Ectodermal cell (in vitro differentiated cells): ENCODE measurements around the gene GNAI2.
A peak's percentile ranks its signal among the peaks of the same experiment; 100 is the strongest.

Experiments
- H3K27ac ChIP-seq: 2 replicates; pipeline ENCODE4 v1.7.0; 2013; ENCODE audit warnings: mild to moderate bottlenecking, low read depth, low read length; ENCODE audit not compliant: insufficient read depth, poor library complexity, severe bottlenecking
- H3K27me3 ChIP-seq: 2 replicates; pipeline ENCODE4 v1.7.0; 2013; ENCODE audit warnings: mild to moderate bottlenecking, low read length; ENCODE audit not compliant: insufficient read depth, control insufficient read depth, poor library complexity, severe bottlenecking
- H3K36me3 ChIP-seq: one replicate; pipeline ENCODE4 v1.7.0; 2013; ENCODE audit warnings: low read length; ENCODE audit not compliant: control insufficient read depth, insufficient read depth
- H3K4me1 ChIP-seq: one replicate; pipeline ENCODE4 v1.7.0; 2013; ENCODE audit warnings: low read length; ENCODE audit not compliant: control insufficient read depth, insufficient read depth
- H3K4me3 ChIP-seq: 2 replicates; pipeline ENCODE4 v1.7.0; 2013; ENCODE audit warnings: low read depth, low read length, control low read depth; ENCODE audit not compliant: insufficient read depth
- H3K9me3 ChIP-seq: 2 replicates; pipeline ENCODE4 v1.7.0; 2013; ENCODE audit warnings: mild to moderate bottlenecking, low read length, moderate library complexity; ENCODE audit not compliant: control insufficient read depth
- WGBS, 2 experiments: methylation state at CpG; one replicate each; pipeline ENCODE4 v1.1.7; 2013; ENCODE audit warnings: missing lambda C conversion rate in 2 of 2; 5-methylcytosine and 5-hydroxymethylcytosine counted together

GNAI2 gene

GRCh38 chr3:50303013-50303815, 67.2 kb downstream of the GNAI2 start, which contains the start of gene HYAL1:
TSS of gene HYAL1 (minus strand) at chr3:50303574. CDS start at chr3:50302956, 618 bp downstream.
- peaks cover 10% of the 10 kb centered on the region for H3K4me1 ChIP-seq
- no peaks in the 10 kb centered on the region for H3K9me3 ChIP-seq
- H3K36me3 ChIP-seq, result no peaks in the 10 kb centered on the region
- 70 to 75% methylated on average over 14 of the region's 14 CpGs for WGBS, 2 experiments
- peak within 1 kb of the TSS; percentile 33 for H3K27ac ChIP-seq
- no peak within 1 kb of the TSS for H3K4me3 ChIP-seq
- H3K27me3 ChIP-seq, result no peaks in the 10 kb centered on the region

- Histone ChIP-seq H3K4me3 (no peak overlapping the region), H3K9me3 (no peaks in the 10 kb centered on the region), H3K36me3 (no peaks in the 10 kb centered on the region), H3K4me1 (peaks cover 3% of the 10 kb centered on the region), H3K27me3 (no peaks in the 10 kb centered on the region), H3K27ac (no peak overlapping the region)
These were observed 68.6 kb downstream of the GNAI2 start for GRCh38 chr3:50304601-50305000.
